GM21717 (cell line): Measurements from ENCODE around the gene ANXA2R.
"Not testable (repeated sequence)": the region's sequence is repeated elsewhere in the genome, so short reads cannot be mapped to it uniquely, and the experiment has no call there.

Source experiments
- ATAC-seq: cut with Tn5 transposase; IDR thresholded peaks from one replicate; pipeline ENCODE4 v1.9.1; 2021; ENCODE audit warnings: mild to moderate bottlenecking, moderate library complexity; ENCODE audit not compliant: unreplicated experiment

Gene ANXA2R

GRCh38 chr5:43036409-43036808 lies 3.7 kb downstream of the ANXA2R start:
- ATAC-seq = no peak

- no peak for ATAC-seq
Observed at GRCh38 chr5:43034591-43034968, 5.5 kb downstream of the ANXA2R start.

- ATAC-seq = no peak
Observed at GRCh38 chr5:43033841-43034590, 6.1 kb downstream of the ANXA2R start.

GRCh38 chr5:43027054-43027785 lies 12.9 kb downstream of the ANXA2R start:
- ATAC-seq = no peak

- ATAC-seq = not testable (repeated sequence)
Observed at GRCh38 chr5:43025184-43025950, 14.8 kb downstream of the ANXA2R start.

- no peak for ATAC-seq
Observed at GRCh38 chr5:43024217-43024616, 15.9 kb downstream of the ANXA2R start.

- ATAC-seq = no peak
Observed at GRCh38 chr5:43021151-43021550, 19.0 kb downstream of the ANXA2R start.

- ATAC-seq = peak; percentile 8
Observed at GRCh38 chr5:43020399-43020746, 19.7 kb downstream of the ANXA2R start.

- ATAC-seq = peak; percentile 78
Observed at GRCh38 chr5:43019614-43020398, 20.3 kb downstream of the ANXA2R start.

- ATAC-seq = no peak
Observed at GRCh38 chr5:43019291-43019613, 20.9 kb downstream of the ANXA2R start.

- ATAC-seq = no peak
Observed at GRCh38 chr5:43017428-43017815, 22.7 kb downstream of the ANXA2R start.

GRCh38 chr5:43016217-43016779 lies 23.8 kb downstream of the ANXA2R start:
- no peak for ATAC-seq

- ATAC-seq = no peak
Observed at GRCh38 chr5:43014522-43014921, 25.6 kb downstream of the ANXA2R start.

- ATAC-seq = no peak
Observed at GRCh38 chr5:43010935-43011315, 29.2 kb downstream of the ANXA2R start.

- peak; percentile 48 for ATAC-seq
Observed at GRCh38 chr5:43008363-43009153, 31.6 kb downstream of the ANXA2R start.

- ATAC-seq = peak; percentile 54
Observed at GRCh38 chr5:43007911-43008362, 32.2 kb downstream of the ANXA2R start.

- peak; percentile 30 for ATAC-seq
Observed at GRCh38 chr5:43007246-43007910, 32.7 kb downstream of the ANXA2R start.

GRCh38 chr5:43006424-43007202 lies 33.5 kb downstream of the ANXA2R start:
- ATAC-seq = no peak

- no peak for ATAC-seq
Observed at GRCh38 chr5:43005031-43005430, 35.1 kb downstream of the ANXA2R start.
